ENCODE data around the gene PNMA6F.

The PNMA6F gene

GRCh38 chrX:153347530-153347929, 26.0 kb upstream of the PNMA6F start:
- Histone ChIP-seq H3F3A (ENCODE audit: insufficient read depth, low read length) (no peaks in the 10 kb centered on the region), H4K20me1 (ENCODE audit: insufficient read depth, low read length) (no peaks in the 10 kb centered on the region; the same call in 1 of the 2 replicates), H2AFZ (ENCODE audit: low read length) (no peak overlapping the region), H3K27me3 (replicated peaks; ENCODE audit: insufficient read depth, low read length) (no peaks in the 10 kb centered on the region), H3K27ac (ENCODE audit: low read length) (no peak overlapping the region), H3K4me1 (ENCODE audit: low read length) (no peaks in the 10 kb centered on the region), H3K36me3 (replicated peaks; ENCODE audit: insufficient read depth, low read length) (no peaks in the 10 kb centered on the region), H3K9me3 (replicated peaks; ENCODE audit: insufficient read depth, low read length) (no peaks in the 10 kb centered on the region), H3K9me2 (replicated peaks; ENCODE audit: insufficient read depth, low read length) (no peaks in the 10 kb centered on the region), H3K79me2 (ENCODE audit: low read length) (peaks cover 22% of the 10 kb centered on the region), H3K9ac (ENCODE audit: low read length) (no peak overlapping the region), H3K4me2 (ENCODE audit: low read depth, low read length) (no peak overlapping the region), H3K4me3 (ENCODE audit: low read length) (no peak overlapping the region)
- no peak for DNase-seq
- TF ChIP-seq, protein P1, sequence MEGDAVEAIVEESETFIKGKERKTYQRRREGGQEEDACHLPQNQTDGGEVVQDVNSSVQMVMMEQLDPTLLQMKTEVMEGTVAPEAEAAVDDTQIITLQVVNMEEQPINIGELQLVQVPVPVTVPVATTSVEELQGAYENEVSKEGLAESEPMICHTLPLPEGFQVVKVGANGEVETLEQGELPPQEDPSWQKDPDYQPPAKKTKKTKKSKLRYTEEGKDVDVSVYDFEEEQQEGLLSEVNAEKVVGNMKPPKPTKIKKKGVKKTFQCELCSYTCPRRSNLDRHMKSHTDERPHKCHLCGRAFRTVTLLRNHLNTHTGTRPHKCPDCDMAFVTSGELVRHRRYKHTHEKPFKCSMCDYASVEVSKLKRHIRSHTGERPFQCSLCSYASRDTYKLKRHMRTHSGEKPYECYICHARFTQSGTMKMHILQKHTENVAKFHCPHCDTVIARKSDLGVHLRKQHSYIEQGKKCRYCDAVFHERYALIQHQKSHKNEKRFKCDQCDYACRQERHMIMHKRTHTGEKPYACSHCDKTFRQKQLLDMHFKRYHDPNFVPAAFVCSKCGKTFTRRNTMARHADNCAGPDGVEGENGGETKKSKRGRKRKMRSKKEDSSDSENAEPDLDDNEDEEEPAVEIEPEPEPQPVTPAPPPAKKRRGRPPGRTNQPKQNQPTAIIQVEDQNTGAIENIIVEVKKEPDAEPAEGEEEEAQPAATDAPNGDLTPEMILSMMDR (IDR thresholded peaks at IDR 0.05; ENCODE audit: low read length): no peak
- TF ChIP-seq EZH2 (optimal IDR thresholded peaks at IDR 0.05; ENCODE audit: low read depth, low read length) (no peak), EZH2phosphoT487 (IDR thresholded peaks at IDR 0.05; ENCODE audit: low read length) (no peak)

DNA sequence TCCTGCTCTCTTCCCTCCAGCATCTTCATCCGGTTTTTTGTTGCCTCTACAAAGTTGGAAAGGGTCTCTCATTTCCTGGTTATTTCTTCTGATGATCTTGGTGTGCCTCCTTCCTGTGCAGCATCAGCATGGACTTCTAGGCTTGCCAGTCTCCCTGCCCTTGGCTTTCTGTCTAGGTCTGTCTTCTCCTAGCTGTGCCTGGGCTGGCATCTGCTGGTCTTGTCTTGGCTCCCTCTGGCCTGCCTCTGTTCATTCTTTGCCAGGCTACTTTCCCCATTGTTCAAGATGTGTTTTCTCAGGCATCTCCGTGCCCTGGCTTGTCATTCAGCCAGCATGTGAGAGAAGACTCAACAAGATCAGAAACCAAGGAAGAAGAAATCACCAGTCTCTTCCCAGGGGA, 22.1 kb upstream of the PNMA6F start:
- peaks cover 61% of the 10 kb centered on the region for H3K79me2 ChIP-seq (ENCODE audit: low read length)
- no peaks in the 10 kb centered on the region; the same call in 1 of the 2 replicates for H4K20me1 ChIP-seq (ENCODE audit: insufficient read depth, low read length)
- TF ChIP-seq EZH2phosphoT487 (IDR thresholded peaks at IDR 0.05; ENCODE audit: low read length) (no peak), EZH2 (optimal IDR thresholded peaks at IDR 0.05; ENCODE audit: low read depth, low read length) (no peak)
- TF ChIP-seq, protein P1 (IDR thresholded peaks at IDR 0.05; ENCODE audit: low read length): no peak
- H2AFZ ChIP-seq (ENCODE audit: low read length): no peak overlapping the region
- H3K9ac ChIP-seq (ENCODE audit: low read length): no peak overlapping the region
- no peaks in the 10 kb centered on the region for H3K9me2 ChIP-seq (replicated peaks; ENCODE audit: insufficient read depth, low read length)
- H3K4me3 ChIP-seq (ENCODE audit: low read length): no peak overlapping the region
- no peaks in the 10 kb centered on the region for H3K9me3 ChIP-seq (replicated peaks; ENCODE audit: insufficient read depth, low read length)
- no peak overlapping the region for H3K4me2 ChIP-seq (ENCODE audit: low read depth, low read length)
- no peaks in the 10 kb centered on the region for H3K27me3 ChIP-seq (replicated peaks; ENCODE audit: insufficient read depth, low read length)
- H3F3A ChIP-seq (ENCODE audit: insufficient read depth, low read length): no peaks in the 10 kb centered on the region
- DNase-seq: no peak
- H3K36me3 ChIP-seq (replicated peaks; ENCODE audit: insufficient read depth, low read length): 0 out of 2 replicates have a peak, but pooled peaks cover 3% of the 10 kb centered on the region
- H3K4me1 ChIP-seq (ENCODE audit: low read length): peaks cover 10% of the 10 kb centered on the region; the same call in 1 of the 2 replicates
- no peak overlapping the region for H3K27ac ChIP-seq (ENCODE audit: low read length)

DNA sequence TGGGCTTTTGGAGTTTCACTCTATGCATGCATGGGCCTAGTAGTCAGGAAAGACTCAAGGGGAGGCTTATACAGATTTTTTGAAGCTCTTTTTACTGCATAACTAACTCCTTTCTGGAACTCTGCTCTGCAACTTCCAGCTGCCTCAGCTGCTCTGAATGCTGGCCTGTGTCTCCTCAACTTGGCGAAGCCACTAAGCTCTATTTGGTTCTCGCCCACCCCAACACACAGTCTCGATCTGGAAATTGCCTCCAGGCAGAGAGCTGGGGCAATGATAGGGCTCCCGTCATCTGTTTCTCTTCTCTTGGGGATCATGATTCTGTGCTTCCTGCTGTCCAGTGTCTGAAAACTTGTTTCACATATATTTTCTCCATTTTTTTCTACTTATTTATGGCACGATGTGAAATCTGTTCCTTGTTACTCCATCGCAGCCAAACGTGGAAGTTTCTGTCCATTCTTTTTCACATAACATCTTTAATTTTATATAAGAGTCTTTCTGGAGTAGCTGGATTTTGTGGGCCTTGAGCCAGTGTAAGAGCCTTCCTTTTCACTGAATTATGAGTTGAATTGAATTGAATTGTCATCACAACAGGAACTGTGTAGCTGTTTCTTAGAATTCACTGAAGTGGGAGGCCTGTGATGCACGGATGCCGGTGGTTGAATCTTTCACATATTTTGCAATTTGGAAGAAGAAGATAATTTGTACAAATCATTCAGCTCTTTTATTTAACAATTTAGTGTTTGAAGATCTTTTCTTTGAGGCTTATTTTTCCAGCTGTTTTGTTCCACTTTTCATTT, 21.4 kb upstream of the PNMA6F start:
- Histone ChIP-seq H3K9me3 (replicated peaks; ENCODE audit: insufficient read depth, low read length) (no peaks in the 10 kb centered on the region), H3K79me2 (ENCODE audit: low read length) (peaks cover 68% of the 10 kb centered on the region), H3K4me3 (ENCODE audit: low read length) (no peak overlapping the region), H4K20me1 (ENCODE audit: insufficient read depth, low read length) (no peaks in the 10 kb centered on the region; the same call in 1 of the 2 replicates), H3K9ac (ENCODE audit: low read length) (no peak overlapping the region), H3K27ac (ENCODE audit: low read length) (no peak overlapping the region), H3K9me2 (replicated peaks; ENCODE audit: insufficient read depth, low read length) (no peaks in the 10 kb centered on the region), H3K36me3 (replicated peaks; ENCODE audit: insufficient read depth, low read length) (0 out of 2 replicates have a peak, but pooled peaks cover 7% of the 10 kb centered on the region), H3K27me3 (replicated peaks; ENCODE audit: insufficient read depth, low read length) (no peaks in the 10 kb centered on the region), H2AFZ (ENCODE audit: low read length) (no peak overlapping the region), H3K4me2 (ENCODE audit: low read depth, low read length) (no peak overlapping the region), H3K4me1 (ENCODE audit: low read length) (peaks cover 10% of the 10 kb centered on the region; the same call in 1 of the 2 replicates), H3F3A (ENCODE audit: insufficient read depth, low read length) (no peaks in the 10 kb centered on the region)
- TF ChIP-seq EZH2phosphoT487 (IDR thresholded peaks at IDR 0.05; ENCODE audit: low read length): no peak
- TF ChIP-seq, protein P1 (IDR thresholded peaks at IDR 0.05; ENCODE audit: low read length): no peak
- TF ChIP-seq EZH2 (optimal IDR thresholded peaks at IDR 0.05; ENCODE audit: low read depth, low read length): no peak
- DNase-seq: no peak

All from MM.1S (cell line).